ENCODE measurements around the gene BIRC5.

BIRC5 gene

GRCh38 chr17:78224231-78225087 lies 10.4 kb downstream of the BIRC5 start:
- Histone ChIP-seq H3K27ac (no peak overlapping the region), H3K79me2 (ENCODE audit: insufficient read depth, low read depth) (no peaks in the 10 kb centered on the region), H3K36me3 (ENCODE audit: insufficient read depth) (peaks cover 17% of the 10 kb centered on the region; the same call in 1 of the 2 replicates), H3K27me3 (ENCODE audit: insufficient read depth, low read depth) (no peaks in the 10 kb centered on the region), H3K4me2 (no peak overlapping the region), H3K4me1 (ENCODE audit: low read depth, poor library complexity, severe bottlenecking) (peaks cover 2% of the 10 kb centered on the region), H2AFZ (ENCODE audit: low read depth) (no peak overlapping the region), H3K9ac (no peak overlapping the region), H3K4me3 (IDR thresholded peaks at IDR 0.05; ENCODE audit: insufficient read depth, low read depth, low read length) (no peak overlapping the region), H4K20me1 (ENCODE audit: insufficient read depth) (no peaks in the 10 kb centered on the region)
- TF ChIP-seq CTCF (conservative IDR thresholded peaks at IDR 0.05; ENCODE audit: low read depth, low read length): no peak

- Histone ChIP-seq H3K27me3 (ENCODE audit: insufficient read depth, low read depth) (no peaks in the 10 kb centered on the region), H3K9ac (no peak overlapping the region), H3K4me1 (ENCODE audit: low read depth, poor library complexity, severe bottlenecking) (peaks cover 10% of the 10 kb centered on the region), H4K20me1 (ENCODE audit: insufficient read depth) (no peaks in the 10 kb centered on the region), H3K27ac (no peak overlapping the region), H3K4me2 (no peak overlapping the region), H3K4me3 (IDR thresholded peaks at IDR 0.05; ENCODE audit: insufficient read depth, low read depth, low read length) (no peak overlapping the region), H2AFZ (ENCODE audit: low read depth) (no peak overlapping the region), H3K36me3 (ENCODE audit: insufficient read depth) (peaks cover 17% of the 10 kb centered on the region; the same call in 1 of the 2 replicates), H3K79me2 (ENCODE audit: insufficient read depth, low read depth) (no peaks in the 10 kb centered on the region)
- TF ChIP-seq CTCF (conservative IDR thresholded peaks at IDR 0.05; ENCODE audit: low read depth, low read length): no peak
These were observed 11.2 kb downstream of the BIRC5 start for GRCh38 chr17:78225088-78225865.

GRCh38 chr17:78226055-78226758 lies 12.2 kb downstream of the BIRC5 start:
- TF ChIP-seq CTCF (conservative IDR thresholded peaks at IDR 0.05; ENCODE audit: low read depth, low read length): no peak
- Histone ChIP-seq H3K4me1 (ENCODE audit: low read depth, poor library complexity, severe bottlenecking) (peaks cover 20% of the 10 kb centered on the region), H3K36me3 (ENCODE audit: insufficient read depth) (peaks cover 12% of the 10 kb centered on the region; the same call in 1 of the 2 replicates)

GRCh38 chr17:78226759-78227454 lies 12.9 kb downstream of the BIRC5 start:
- H3K27me3 ChIP-seq (ENCODE audit: insufficient read depth, low read depth): no peaks in the 10 kb centered on the region
- no peak overlapping the region for H3K27ac ChIP-seq
- no peak overlapping the region for H3K4me2 ChIP-seq
- H3K79me2 ChIP-seq (ENCODE audit: insufficient read depth, low read depth): no peaks in the 10 kb centered on the region
- no peaks in the 10 kb centered on the region for H4K20me1 ChIP-seq (ENCODE audit: insufficient read depth)
- no peak overlapping the region for H3K4me3 ChIP-seq (IDR thresholded peaks at IDR 0.05; ENCODE audit: insufficient read depth, low read depth, low read length)
- H3K9ac ChIP-seq: no peak overlapping the region
- H3K36me3 ChIP-seq (ENCODE audit: insufficient read depth): peaks cover 12% of the 10 kb centered on the region; the same call in 1 of the 2 replicates
- peaks cover 23% of the 10 kb centered on the region for H3K4me1 ChIP-seq (ENCODE audit: low read depth, poor library complexity, severe bottlenecking)
- no peak overlapping the region for H2AFZ ChIP-seq (ENCODE audit: low read depth)
- no peak for TF ChIP-seq CTCF (conservative IDR thresholded peaks at IDR 0.05; ENCODE audit: low read depth, low read length)

More at GRCh38 chr17:78226055-78226758, 12.2 kb downstream of the BIRC5 start:
- Histone ChIP-seq H2AFZ (ENCODE audit: low read depth) (no peak overlapping the region), H3K4me3 (IDR thresholded peaks at IDR 0.05; ENCODE audit: insufficient read depth, low read depth, low read length) (no peak overlapping the region), H3K27ac (no peak overlapping the region), H3K4me2 (no peak overlapping the region), H3K9ac (no peak overlapping the region), H3K79me2 (ENCODE audit: insufficient read depth, low read depth) (no peaks in the 10 kb centered on the region), H3K27me3 (ENCODE audit: insufficient read depth, low read depth) (no peaks in the 10 kb centered on the region), H4K20me1 (ENCODE audit: insufficient read depth) (no peaks in the 10 kb centered on the region)
